ENCODE data around the gene KCNJ9. TPM values are rescaled to one million over a fixed set of nuclear protein-coding genes. Genes with fewer than 3 reads are reported as not detected.
A peak's percentile ranks its signal among the peaks of the same experiment; 100 is the strongest.

Gene KCNJ9
- total RNA-seq, 1 donor from 2014 or later, result 0.05 TPM

DNA sequence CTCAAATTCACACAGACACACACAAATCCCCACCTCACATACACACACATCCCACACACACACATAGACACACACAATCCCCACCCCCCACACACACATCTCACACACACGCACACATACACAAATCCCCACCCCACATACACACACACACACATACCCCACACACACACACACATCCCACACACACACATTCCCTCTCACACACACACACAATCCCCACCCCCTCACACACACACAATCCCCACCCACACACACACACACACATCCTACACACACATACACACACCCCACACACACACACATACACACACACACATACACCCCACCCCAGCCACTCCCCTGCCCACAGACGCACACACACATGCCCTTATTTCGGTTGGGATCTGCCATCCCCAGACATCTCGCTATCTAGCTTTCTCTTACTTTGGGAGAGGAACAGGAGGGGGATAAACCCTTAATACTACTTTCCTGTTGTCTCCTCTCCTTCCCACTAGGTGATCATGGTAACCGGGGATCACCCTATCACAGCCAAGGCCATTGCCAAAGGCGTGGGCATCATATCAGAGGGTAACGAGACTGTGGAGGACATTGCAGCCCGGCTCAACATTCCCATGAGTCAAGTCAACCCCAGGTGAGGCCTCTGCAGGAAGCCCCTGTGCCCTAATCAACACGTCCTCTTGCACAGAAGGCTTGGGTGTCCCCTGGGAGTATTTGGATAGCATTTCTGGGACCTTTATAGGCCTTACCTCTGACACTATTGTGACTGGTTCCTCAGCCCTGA, 52.8 kb downstream of the KCNJ9 start:
- Histone ChIP-seq H3K36me3 (peaks cover 78% of the 10 kb centered on the region), H3K4me3 (no peak overlapping the region), H3K27me3 (ENCODE audit: low read depth) (no peaks in the 10 kb centered on the region), H3K4me1 (peaks cover 62% of the 10 kb centered on the region), H3K9me3 (replicated peaks) (no peaks in the 10 kb centered on the region), H3K27ac (replicated peaks) (peak overlapping the region; percentile 91)
- no peak for DNase-seq
- TF ChIP-seq, protein P1, sequence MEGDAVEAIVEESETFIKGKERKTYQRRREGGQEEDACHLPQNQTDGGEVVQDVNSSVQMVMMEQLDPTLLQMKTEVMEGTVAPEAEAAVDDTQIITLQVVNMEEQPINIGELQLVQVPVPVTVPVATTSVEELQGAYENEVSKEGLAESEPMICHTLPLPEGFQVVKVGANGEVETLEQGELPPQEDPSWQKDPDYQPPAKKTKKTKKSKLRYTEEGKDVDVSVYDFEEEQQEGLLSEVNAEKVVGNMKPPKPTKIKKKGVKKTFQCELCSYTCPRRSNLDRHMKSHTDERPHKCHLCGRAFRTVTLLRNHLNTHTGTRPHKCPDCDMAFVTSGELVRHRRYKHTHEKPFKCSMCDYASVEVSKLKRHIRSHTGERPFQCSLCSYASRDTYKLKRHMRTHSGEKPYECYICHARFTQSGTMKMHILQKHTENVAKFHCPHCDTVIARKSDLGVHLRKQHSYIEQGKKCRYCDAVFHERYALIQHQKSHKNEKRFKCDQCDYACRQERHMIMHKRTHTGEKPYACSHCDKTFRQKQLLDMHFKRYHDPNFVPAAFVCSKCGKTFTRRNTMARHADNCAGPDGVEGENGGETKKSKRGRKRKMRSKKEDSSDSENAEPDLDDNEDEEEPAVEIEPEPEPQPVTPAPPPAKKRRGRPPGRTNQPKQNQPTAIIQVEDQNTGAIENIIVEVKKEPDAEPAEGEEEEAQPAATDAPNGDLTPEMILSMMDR (IDR thresholded peaks at IDR 0.05; ENCODE audit: borderline replicate concordance), result no peak
- intact Hi-C loops (cut with micrococcal nuclease), result no loop called here

DNA sequence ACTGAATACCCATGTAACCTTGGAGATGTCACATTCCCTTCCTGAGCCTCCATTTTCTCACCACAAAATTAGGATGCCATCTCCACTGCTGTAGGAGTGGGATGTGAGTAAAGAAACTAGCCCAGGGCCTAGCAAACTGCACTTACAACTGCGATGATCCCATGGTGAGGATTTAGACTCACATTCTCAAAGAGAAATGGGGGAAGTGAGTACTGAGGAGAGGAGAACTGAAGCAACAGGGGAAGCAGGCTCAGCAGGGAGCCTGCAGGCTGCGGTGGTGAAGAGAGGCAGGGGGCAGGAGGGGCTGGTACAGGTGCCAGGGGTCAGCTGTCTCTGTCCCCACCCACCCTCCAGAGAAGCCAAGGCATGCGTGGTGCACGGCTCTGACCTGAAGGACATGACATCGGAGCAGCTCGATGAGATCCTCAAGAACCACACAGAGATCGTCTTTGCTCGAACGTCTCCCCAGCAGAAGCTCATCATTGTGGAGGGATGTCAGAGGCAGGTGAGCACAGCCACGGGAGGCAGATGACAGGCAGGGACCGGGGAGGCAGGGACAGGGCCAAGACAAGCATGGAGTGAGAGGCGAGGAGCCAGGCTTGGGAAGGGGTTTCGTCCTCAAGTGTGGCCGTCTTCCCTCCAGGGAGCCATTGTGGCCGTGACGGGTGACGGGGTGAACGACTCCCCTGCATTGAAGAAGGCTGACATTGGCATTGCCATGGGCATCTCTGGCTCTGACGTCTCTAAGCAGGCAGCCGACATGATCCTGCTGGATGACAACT, 53.6 kb downstream of the KCNJ9 start:
- Histone ChIP-seq H3K27me3 (ENCODE audit: low read depth) (no peaks in the 10 kb centered on the region), H3K36me3 (peaks cover 78% of the 10 kb centered on the region), H3K4me3 (no peak overlapping the region), H3K9me3 (replicated peaks) (no peaks in the 10 kb centered on the region), H3K4me1 (peaks cover 54% of the 10 kb centered on the region), H3K27ac (replicated peaks) (peak overlapping the region; percentile 91)
- TF ChIP-seq, protein P1 (IDR thresholded peaks at IDR 0.05; ENCODE audit: borderline replicate concordance), result no peak
- no peak for DNase-seq
- intact Hi-C loops (cut with micrococcal nuclease), result no loop called here

DNA sequence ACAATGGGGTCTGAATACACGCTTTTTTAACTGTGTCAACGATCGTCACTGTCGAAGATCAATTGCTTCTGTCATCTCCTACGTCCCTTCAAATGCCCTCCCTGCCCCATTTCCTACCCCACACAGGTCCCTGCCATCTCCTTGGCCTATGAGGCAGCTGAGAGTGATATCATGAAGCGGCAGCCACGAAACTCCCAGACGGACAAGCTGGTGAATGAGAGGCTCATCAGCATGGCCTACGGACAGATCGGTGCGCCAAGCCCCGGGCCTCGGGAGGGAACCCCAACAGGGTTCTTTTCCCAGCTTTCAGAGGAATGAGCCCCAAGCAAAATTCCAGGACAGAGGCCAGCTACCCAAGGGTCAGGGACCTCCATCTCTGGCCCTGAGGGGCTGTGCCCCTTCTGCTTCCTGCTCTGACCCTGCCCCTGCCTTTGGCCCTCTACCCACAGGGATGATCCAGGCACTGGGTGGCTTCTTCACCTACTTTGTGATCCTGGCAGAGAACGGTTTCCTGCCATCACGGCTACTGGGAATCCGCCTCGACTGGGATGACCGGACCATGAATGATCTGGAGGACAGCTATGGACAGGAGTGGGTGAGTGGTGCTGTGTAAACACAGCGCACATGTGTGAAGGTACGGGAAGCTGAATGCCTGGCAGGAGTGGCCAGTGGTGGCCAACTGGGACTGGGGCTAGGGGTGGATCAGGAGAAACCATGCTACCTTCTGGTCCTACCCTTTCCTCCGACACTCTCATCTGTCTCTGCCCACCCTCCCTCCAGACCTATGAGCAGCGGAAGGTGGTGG, 55.0 kb downstream of the KCNJ9 start:
- TF ChIP-seq, protein P1 (IDR thresholded peaks at IDR 0.05; ENCODE audit: borderline replicate concordance), result no peak
- Histone ChIP-seq H3K36me3 (peaks cover 78% of the 10 kb centered on the region), H3K27me3 (ENCODE audit: low read depth) (no peaks in the 10 kb centered on the region), H3K27ac (replicated peaks) (peak overlapping the region; percentile 66), H3K4me1 (peaks cover 40% of the 10 kb centered on the region), H3K9me3 (replicated peaks) (no peaks in the 10 kb centered on the region), H3K4me3 (no peak overlapping the region)
- DNase-seq, result no peak
- intact Hi-C loops (cut with micrococcal nuclease), result no loop called here

DNA sequence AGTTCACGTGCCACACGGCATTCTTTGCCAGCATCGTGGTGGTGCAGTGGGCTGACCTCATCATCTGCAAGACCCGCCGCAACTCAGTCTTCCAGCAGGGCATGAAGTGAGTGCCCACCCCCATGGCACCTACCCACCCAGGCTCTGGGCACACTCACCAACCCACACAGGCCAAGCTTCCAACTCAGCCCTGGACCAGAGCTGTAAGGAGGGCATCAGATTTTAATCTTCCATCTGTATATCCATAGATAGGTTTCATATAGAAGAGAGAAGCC, 55.5 kb downstream of the KCNJ9 start:
- DNase-seq, result no peak
- peaks cover 81% of the 10 kb centered on the region for H3K36me3 ChIP-seq

More for the DNA sequence above, 55.5 kb downstream of the KCNJ9 start:
- H3K9me3 ChIP-seq (replicated peaks), result no peaks in the 10 kb centered on the region
- H3K27me3 ChIP-seq (ENCODE audit: low read depth), result no peaks in the 10 kb centered on the region
- H3K4me1 ChIP-seq, result peaks cover 35% of the 10 kb centered on the region
- intact Hi-C loops (cut with micrococcal nuclease), result no loop called here
- TF ChIP-seq, protein P1 (IDR thresholded peaks at IDR 0.05; ENCODE audit: borderline replicate concordance), result no peak
- no peak overlapping the region for H3K4me3 ChIP-seq
- peak overlapping the region; percentile 66 for H3K27ac ChIP-seq (replicated peaks)
